GM19463 (cell line): ENCODE data around the gene MNT.

Source experiments
- ATAC-seq: cut with Tn5 transposase; IDR thresholded peaks from one replicate; pipeline ENCODE4 v1.9.1; 2021; ENCODE audit warnings: mild to moderate bottlenecking, moderate library complexity; ENCODE audit not compliant: unreplicated experiment

Gene MNT

DNA sequence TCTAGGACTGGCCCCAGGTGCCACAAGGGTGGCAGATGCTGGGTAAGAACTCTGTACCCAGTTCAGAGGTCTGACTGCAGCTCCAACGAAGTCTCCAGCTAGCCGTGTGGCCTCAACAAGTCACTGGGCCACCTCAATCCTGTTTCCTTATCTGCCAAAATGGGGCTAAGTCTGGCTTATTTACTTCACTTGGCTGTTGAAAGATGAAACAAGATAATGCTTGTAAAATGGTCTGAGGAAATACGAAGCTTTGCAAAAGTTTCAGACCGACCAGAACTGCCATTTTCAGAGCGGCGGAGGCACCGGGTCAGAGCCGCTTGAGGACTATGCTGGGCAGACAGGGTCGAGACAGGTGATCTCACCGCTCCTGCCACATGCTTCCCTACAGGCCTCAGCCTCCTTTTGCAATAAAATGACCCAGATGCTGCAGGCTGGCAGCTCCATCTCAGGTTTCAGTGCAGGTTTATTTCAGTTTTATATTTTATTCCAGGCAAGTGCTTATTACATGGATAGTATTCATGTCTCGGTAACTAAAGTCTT, 17.2 kb downstream of the MNT start:
- ATAC-seq: no peak

DNA sequence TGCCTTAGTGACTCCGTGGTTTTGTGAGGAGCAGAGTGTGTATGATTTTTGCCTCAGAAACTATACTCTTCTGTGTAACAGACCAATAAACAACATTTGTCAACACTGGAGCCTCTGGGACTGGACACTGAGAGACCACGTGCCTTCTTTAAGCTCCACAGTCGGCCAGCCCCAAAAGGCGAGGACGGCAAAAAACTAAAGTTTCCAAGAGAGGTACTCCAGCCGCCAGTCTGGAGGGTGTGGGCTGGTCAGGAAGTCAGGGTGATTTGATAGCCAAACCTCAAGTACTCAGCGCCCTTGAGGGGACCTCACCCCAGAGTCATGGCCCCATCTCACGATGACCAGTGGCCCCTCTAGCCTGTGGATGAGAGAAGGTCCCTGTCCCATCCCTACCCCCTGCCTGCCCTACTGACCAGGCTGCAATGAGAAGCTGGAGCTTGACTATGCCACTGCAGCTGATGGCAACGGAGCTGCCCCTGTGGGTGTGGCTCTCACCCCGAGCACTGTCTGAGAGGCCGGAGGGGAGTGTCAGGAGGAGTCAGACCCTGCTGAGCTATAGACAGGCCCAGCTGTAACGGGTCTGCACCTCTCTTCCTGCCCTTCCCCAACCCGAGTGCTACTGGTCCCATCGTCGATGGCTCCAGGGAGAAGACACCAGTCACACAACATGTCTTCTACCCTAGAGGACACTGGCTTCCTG, 19.8 kb downstream of the MNT start:
- ATAC-seq: no peak

DNA sequence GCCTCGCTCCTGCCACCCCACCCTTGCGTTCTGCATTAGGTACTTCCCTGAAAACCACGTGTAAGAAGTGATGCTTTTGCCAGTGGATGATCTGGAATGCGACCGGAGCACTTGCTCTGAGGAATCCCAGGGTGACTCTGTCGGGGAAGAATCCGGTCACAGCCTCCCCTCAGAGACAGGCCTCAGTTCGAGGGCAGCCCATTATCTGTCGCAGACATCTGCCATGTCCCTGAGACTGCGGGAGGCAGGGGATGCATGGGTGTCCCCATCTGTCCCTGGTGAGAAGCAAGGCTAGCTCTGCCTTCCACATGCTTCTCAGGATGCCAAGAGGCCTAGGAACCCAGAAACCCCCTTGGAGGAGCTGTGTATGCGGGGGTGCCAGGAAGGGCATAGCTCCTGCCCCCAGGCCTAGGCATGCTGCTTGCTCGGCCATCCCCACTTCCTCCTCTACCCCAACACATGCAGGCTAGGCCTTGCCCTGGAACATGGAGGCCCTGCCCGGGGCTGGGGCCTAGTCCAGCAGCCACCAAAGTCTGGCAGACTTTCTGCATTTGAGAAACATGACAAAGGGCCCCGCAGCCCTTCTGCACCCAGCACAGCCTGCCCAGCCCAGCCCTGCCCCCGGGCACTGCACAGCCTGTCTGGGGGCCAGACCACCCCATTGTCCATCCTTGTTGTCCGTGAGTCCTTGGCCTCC, 20.5 kb downstream of the MNT start:
- no peak for ATAC-seq

DNA sequence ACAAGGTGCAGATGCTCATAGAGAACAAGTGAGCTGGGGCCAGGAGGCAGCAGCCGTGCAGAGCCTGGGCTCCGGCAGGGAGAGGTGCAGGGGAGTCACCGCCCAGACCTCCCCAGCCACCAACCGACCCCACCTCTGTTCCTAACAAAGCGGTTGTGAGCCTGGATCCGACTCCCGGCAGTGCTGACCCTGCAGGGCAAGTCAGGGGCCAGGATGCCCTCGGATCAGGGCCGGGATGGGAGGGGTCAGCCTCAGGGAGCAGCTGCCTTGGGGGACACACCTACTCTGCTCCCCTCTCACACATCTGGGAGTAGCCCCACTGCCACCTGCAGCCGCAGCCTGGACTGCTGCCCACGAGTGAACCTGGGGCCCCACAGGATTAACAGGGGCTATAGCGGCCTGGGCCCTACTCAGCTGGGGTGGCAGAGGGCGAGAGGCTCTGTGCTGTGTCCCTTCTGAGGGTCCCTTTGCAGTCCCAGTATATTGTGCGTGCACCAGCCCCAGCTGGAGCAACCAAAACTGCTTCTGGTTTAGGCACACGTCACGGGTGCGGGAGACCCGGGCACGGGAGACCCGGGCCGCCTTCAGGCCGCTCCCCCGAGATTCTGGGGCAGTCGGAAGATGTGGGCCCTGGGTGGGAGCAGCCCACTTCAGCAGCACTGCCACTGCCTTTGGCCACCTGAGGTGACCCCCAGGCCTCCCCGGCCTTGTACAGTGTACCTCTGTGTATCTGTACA, 21.2 kb downstream of the MNT start:
- ATAC-seq: no peak

DNA sequence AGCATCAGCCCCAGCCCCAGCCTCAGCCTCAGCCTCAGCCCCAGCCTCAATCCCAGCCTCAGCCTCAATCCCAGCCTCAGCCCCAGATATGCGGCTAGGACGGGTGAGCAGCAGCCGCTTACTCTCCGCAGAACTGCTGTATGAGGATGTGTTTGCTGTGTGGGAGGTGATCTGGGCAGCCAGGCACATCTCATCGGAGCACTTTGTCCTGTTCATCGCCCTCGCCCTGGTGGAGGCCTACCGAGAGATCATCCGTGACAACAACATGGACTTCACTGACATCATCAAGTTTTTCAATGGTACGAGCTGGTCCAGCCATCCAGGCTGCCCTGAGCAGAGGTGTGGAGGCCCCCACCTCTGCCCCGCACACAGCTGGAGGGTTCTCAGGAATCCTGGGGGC, 22.0 kb downstream of the MNT start:
- ATAC-seq: no peak

DNA sequence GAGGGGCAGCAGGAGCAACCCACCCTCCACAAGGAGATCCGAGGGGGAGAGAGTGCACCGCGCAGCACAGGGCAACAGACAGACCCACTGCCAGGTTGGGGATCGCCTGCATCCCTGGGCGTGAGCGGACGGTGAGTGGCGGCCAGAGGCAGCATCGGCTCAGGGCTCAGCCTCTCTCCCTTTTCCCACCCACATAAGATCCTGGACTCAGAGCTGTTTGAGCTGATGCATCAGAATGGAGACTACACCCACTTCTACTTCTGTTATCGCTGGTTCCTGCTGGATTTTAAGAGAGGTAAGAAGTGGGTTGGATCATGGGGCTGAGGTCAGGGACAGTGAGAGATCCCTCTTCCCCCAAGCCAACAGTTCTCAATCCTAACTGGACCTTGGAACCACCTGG, 23.2 kb downstream of the MNT start:
- no peak for ATAC-seq

DNA sequence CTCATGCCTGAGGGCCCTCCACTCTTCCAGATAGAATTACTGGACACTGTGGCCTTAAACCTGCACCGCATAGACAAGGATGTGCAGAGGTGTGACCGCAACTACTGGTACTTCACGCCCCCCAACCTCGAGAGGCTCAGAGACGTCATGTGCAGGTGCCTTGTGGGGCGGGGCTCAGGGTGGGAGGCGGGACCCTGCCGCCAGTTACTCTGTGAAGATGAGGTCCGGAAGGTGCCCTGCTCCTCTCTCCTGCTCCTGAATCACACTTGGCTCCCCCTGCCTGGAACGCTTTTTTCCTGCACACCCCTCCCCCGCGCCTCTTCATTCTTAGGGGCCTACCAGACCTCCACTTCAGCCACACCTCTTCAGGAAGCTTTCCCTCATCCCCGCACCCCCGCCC, 24.8 kb downstream of the MNT start:
- no peak for ATAC-seq

DNA sequence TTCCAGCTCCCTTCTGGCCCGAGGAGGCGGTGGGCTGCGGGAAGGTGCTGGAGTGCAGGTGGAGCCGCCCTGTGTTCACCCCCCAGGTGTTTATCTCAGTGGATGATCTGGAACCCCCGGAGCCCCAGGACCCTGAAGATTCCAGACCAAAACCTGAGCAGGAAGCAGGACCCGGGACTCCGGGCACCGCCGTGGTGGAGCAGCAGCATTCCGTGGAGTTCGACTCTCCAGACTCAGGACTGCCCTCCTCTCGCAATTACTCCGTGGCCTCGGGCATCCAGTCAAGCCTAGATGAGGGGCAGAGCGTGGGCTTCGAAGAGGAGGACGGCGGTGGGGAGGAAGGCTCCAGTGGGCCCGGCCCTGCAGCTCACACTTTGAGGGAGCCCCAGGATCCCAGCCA, 25.5 kb downstream of the MNT start:
- no peak for ATAC-seq

DNA sequence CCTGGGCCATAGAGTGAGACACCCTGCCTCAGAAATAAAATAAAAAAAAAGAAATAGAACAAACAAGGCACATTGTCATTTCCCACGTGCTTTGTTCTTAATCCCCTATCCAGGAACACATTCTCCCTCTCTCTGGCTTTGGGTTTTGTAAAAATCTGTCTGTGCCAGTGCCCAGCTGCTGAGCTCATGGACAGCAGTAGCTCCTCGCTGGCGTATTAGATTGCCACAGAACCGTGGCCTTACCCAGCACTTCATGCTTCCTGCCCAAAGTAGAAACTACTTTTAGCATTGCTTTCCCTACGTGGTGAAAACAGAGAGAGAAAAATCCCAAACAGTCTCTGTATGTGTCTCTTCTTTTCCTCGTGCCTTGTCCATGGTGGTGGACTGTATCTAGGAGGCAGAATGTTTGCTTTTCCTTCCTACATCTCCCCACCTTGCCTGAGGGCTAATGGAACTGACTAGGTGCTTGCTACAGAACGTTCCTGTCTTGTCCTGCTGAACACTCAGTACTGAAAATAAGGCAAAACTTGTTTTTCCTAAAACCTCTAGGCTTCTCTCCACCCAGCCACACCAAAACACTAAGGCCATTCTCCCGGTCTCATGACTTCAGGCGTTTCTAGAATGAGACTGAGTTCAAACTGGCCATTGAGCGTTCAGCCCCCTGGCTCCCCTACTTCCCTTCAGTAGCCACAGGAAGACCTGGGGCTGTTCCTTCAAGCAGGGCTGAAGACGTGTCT, 26.1 kb downstream of the MNT start:
- no peak for ATAC-seq

DNA sequence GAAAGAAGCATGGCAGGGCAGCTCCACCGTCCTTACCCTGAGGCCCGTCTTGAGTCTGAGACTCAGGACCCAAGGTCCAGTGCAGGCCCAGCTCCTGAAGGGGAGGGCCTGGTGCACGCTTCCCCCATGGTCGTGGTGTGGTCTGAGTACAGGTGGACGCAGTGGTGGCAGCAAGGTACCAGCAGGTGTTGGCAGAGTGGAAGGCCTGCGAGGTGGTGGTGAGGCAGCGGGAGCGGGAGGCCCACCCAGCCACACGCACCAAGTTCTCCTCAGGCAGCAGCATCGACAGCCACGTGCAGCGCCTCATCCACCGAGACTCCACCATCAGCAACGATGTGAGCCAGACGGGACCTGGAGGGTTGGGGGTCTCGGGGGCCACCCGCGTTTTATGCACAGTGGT, 27.7 kb downstream of the MNT start:
- ATAC-seq: no peak

DNA sequence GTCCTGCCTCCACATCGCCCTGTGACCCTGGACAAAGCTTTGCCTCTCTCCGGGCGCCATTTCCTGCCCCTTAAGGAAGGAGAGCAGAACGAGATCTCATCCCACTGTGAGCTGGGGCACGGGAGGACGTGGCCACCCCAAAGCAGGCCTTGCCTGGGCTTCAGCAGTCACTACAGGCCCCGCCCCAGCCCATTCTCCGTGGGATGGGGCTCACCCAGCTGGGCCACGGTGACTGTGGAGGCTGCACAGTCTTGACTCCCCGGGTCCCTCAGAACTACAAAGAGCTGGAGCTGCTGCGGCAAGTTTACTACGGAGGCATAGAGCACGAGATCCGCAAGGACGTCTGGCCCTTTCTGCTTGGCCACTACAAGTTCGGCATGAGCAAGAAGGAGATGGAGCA, 28.2 kb downstream of the MNT start:
- ATAC-seq: no peak

DNA sequence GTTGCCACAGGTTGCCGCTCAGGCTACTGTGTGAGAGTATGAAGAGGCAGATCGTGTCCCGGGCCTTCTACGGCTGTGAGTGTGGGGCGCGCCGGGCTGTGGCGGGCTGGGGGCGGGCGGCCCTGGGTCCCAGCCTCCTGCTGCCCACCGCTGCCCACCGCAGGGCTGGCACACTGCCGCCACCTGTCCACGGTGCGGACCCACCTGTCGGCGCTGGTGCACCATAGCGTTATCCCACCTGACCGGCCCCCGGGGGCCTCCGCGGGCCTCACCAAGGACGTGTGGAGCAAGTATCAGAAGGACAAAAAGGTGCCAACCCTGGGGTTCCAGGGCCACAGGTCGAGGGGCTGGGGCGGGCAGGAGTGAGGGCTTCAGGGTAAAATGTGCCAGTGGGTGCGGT, 28.7 kb downstream of the MNT start:
- no peak for ATAC-seq

DNA sequence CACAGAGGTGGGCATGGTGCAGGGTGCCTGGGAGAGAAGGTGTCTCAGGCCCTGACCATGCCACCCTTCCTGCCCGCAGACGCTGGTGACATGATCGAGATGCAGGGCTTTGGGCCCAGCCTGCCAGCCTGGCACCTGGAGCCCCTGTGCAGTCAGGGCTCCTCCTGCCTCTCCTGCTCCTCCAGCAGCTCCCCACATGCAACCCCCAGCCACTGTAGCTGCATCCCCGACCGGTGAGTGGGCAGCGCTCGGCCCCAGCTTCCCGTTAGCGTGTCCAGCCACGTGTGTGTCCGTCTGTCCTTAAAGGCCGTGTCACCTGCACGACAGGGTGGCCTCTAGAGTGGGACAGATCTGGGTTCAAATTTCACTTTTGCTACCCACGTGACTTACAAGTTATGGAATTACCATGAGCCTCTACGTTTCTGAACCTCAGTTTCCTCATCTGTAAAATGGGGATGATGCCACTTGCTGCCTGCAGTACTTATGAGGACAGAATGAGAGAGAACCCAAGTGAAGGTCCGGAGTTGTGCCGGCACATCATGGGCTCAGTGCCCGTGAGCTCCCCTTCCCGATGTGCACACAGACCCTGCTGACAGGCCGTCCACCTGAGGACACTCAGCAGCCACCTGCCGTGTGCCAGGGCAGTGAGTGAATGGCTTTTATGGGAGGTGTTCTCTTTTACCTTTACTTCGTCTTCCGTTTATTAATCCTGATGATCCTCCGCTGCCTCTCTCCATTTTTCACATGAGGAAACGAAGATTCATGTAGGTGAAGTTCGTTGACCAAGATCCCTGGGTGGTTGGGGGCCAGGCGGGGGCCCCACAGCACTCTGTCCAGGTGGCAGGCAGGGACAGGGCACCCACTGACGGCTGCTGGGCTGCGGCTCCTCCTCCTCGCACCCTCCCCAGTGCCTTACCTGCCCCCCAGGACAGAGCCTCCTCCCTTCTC, 29.4 kb downstream of the MNT start:
- no peak for ATAC-seq

DNA sequence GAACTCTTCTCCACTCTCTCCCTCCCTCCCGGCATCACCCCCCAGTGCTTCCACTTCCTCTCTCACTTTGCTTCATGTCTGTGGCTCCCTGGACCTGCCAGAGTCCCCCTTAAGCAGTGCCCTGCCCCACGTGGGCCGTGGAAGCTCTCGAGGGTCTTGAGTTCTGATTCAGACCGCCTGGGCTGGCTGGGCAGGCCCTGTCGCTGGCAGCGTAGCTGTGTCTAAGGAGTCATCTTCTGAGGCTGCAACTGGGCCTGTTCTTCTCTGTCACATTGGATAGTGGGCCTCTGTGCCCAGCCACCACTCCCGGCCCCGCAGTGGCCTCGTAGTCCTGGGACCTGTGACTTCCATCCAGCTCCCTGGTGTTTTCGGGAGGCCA, 30.7 kb downstream of the MNT start:
- ATAC-seq: no peak

DNA sequence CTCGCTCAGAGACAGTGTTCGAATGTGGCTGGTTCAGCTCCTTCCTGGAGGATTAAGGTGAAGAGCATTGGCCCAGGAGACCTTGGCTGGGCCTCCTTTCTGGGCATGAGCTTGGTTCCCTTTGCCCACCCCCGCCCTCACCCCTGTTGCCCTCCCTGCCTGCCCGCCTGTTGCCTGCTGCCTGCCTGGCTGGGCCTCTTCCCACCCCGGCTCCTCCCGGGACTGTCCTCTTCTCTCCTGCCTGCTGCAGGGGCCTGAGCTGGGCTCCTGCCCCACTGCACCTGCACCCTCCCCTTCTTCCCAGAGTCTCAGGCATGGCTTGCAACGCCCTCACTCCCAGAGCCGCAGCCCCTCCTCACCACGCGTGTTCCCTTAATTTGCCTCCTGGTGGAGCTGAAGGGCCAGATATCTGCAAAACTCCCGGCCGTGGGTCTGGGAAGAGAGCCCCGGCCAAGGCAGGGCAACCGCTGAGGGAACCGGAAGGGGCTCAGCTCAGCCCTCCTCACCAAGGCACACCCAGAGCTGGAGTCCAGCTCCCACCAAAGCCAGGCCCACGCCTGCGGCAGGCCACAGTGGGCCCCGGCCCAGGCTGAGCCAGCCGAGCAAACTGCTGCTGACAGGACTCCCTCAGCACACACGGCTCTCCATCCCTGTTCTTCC, 31.2 kb downstream of the MNT start:
- no peak for ATAC-seq

DNA sequence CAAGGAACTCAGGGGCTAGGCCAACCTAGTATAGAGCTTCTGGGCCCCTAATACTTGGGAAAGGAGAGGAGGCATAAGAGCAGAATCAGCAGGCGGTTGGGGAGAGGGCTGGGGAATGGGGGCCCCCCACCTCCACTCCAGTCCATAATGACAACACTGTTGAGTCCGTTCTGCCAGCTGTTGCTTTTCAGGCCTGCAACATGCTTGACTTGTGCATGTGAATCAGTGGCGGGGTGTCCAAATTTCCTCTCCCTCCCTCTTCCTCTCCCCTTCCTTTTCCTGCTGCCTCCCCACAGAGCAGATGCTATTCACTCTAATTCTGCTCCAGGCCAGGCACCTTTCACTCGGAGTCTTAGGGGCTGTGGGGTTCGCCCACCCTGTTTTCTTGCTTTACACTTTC, 31.8 kb downstream of the MNT start:
- ATAC-seq: no peak

DNA sequence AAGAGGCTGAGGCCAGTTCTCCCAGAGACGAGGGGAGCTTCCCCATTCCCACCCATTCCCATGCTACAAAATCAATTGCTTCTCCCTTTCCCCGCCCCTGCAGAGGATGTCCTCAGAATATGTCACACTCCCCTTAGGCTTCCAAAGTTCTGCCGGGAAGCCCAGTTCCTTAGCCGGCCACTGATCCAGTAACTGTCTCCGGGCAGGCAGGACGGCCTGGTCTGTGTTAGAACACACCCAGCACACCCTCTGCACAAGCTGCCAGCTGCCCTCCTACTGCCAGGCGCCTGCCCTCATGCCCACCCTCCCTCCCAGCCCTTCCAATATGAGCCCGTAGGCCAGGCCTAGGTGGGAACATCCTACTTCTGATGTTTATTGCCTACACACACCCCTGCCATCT, 32.5 kb downstream of the MNT start:
- ATAC-seq: no peak

DNA sequence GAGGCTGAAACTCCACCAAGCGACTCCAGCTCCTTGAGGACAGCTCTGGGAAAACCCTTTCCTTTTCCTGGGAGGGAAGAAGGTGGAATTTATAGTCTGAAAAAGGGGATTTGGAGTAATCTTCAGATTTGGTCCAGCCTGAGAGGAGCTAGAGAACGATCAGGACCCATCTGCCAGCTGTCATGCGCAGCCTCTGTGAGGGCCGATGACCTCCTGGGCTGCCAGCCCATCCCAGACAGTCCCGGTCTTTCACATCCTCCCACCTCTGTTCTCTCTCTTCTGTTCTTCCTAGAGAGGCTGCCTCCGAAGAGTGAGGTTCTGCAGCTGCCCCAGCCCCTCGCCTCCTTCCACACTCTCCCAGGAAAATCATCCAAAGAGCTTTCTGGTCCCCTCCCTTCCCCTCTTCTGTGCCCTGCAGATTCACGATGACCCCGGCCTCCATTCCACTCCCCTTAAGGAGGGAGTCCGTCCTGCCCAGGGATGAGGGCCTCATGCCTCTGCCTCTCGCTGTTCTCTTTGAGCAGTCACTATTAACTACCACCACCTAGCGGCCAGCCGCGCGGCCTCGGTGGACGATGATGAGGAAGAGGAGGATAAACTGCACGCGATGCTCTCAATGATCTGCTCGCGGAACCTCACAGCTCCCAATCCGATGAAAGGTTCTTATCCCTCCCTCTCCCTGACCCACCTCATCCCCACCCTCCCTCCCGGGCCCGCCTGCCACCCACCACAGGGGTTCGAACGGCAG, 33.9 kb downstream of the MNT start:
- ATAC-seq: no peak

DNA sequence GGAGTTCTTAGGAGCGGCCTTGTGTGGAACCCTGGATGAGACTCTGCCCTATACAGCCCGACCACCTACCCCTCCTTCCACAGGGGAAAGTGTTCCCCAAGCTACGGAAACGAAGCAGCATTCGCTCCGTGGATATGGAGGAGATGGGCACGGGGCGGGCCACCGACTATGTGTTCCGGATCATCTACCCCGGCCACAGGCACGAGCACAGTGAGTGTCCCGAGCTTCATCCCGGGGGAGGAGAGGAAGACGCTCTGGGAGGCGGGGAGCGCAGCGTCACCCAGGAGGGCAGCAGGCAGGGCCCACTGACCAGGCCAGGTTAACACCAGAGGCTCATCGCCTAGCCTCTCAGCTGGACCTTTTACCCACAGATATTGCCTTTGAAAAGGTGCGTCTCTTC, 35.7 kb downstream of the MNT start:
- no peak for ATAC-seq
